Body of pancreas (tissue), 4 donors: ENCODE data around the gene TAF7. TPM values are rescaled to one million over a fixed set of nuclear protein-coding genes. Genes with fewer than 3 reads are reported as not detected.
A peak's percentile ranks its signal among the peaks of the same experiment; 100 is the strongest.
"Not testable (repeated sequence)": the region's sequence is repeated elsewhere in the genome, so short reads cannot be mapped to it uniquely, and the experiment has no call there.

Experiments
- ATAC-seq: fragments of 150-250 bp; one replicate; pipeline ENCODE4 v1.9.1; 2016
- DNase-seq, 4 donors: peaks; one replicate each; pipeline ENCODE4 v3.0.0-alpha.2; 2019
- H3K27ac ChIP-seq, 4 donors: fragments of 200-600 bp; sonication (generic); 1 replicate in 3 of 4; 2 replicates in 1 of 4; pipeline versions ENCODE4 v1.5.1 to v1.6.1; 2016 to 2019; ENCODE audit warnings: mild to moderate bottlenecking in 1 of 4, mixed read lengths in 1 of 4, moderate library complexity in 1 of 4
- H3K27me3 ChIP-seq, 2 donors: fragments of 200-600 bp; sonication (generic); one replicate each; pipeline ENCODE4 v1.6.0; 2016; ENCODE audit warnings: mild to moderate bottlenecking in 1 of 2
- H3K36me3 ChIP-seq, 2 donors: fragments of 200-600 bp; sonication (generic); replicated peaks in 1 of 2; 2 replicates each; pipeline ENCODE4 v1.5.1; 2016; ENCODE audit warnings: low read depth in 2 of 2; ENCODE audit not compliant: insufficient read depth in 1 of 2
- H3K4me1 ChIP-seq: fragments of 200-600 bp; sonication (generic); one replicate; pipeline ENCODE4 v1.6.0; 2016
- H3K4me3 ChIP-seq, 2 donors: fragments of 200-600 bp; sonication (generic); 1 replicate in 1 of 2; 2 replicates in 1 of 2; pipeline ENCODE4 v1.5.1; 2016 to 2019
- H3K9me3 ChIP-seq, 3 donors: fragments of 200-600 bp; sonication (generic); 1 replicate in 2 of 3; 2 replicates in 1 of 3; pipeline ENCODE4 v1.5.1; 2016
- CTCF ChIP-seq, 7 experiments: fragments of 450-650 bp in 4 of 7; fragments of 200-600 bp in 3 of 7; sonication (generic) in 3 of 7; IDR thresholded peaks; one replicate each; pipeline ENCODE4 v1.5.1; 2016 to 2019; ENCODE audit warnings: antibody characterized with exemption in 7 of 7
- POLR2A ChIP-seq, 3 donors: fragments of 450-650 bp; IDR thresholded peaks; one replicate each; pipeline ENCODE4 v1.6.1; 2016; ENCODE audit warnings: antibody characterized with exemption in 3 of 3, mild to moderate bottlenecking in 2 of 3
- WGBS, 2 donors: methylation state at CpG; one replicate each; pipeline ENCODE4 v1.1.5; 2017; 5-methylcytosine and 5-hydroxymethylcytosine counted together
- intact Hi-C: fragments of 100-400 bp; cut with DNase I; formaldehyde crosslinking; loops from one replicate; pipeline ENCODE4 v1.15.1; 2023
- total RNA-seq, 2 donors: library from RNA; depleted of rRNA; stranded (reverse); fragments of >200 nt; gene quantifications; one replicate each; pipeline ENCODE4 v1.1.0, GENCODE V29; 2016

Gene TAF7
- total RNA-seq, 2 donors from 2014 or later = 28.7 to 32.2 TPM

GRCh38 chr5:141354900-141355469, 34.4 kb upstream of the TAF7 start, which contains the start of gene PCDHGA4:
Gene PCDHGA4, plus strand, starts transcription at chr5:141355021. Its CDS starts 87 bp downstream, at chr5:141355108.
- DNase-seq (no peak), ATAC-seq (no peak)
- intact Hi-C loops = no loop called here
- peak in 6 of 7 experiments; percentile 10 to 38 (median 31) for TF ChIP-seq CTCF (IDR thresholded peaks at IDR 0.05)
- TF ChIP-seq POLR2A (IDR thresholded peaks at IDR 0.05) = no peak
- WGBS, 2 donors = 12 to 17% methylated on average over 23 to 29 of the region's 29 CpGs
- Histone ChIP-seq H3K4me3 (no peak within 1 kb of the TSS), H3K36me3 (no peaks in the 10 kb centered on the region), H3K9me3 (peaks cover 0 to 72% (median 2%) of the 10 kb centered on the region in 3 donors), H3K27me3 (no peaks in the 10 kb centered on the region), H3K4me1 (no peaks in the 10 kb centered on the region), H3K27ac (no peak within 1 kb of the TSS)

DNA sequence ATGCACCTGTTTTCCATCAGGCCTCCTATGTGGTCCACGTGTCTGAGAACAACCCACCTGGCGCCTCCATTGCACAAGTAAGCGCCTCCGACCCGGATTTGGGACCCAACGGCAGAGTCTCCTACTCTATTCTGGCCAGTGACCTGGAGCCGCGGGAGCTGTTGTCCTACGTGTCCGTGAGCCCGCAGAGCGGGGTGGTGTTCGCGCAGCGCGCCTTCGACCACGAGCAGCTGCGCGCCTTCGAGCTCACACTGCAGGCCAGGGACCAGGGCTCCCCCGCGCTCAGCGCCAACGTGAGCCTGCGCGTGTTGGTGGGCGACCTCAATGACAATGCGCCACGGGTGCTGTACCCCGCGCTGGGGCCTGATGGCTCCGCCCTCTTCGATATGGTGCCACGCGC, 31.0 kb upstream of the TAF7 start:
- 22 to 34% methylated on average over 14 to 24 of the region's 36 CpGs for WGBS, 2 donors
- Histone ChIP-seq H3K27me3 (no peaks in the 10 kb centered on the region), H3K4me1 (no peaks in the 10 kb centered on the region), H3K36me3 (no peaks in the 10 kb centered on the region), H3K27ac (no peak overlapping the region), H3K4me3 (no peak overlapping the region), H3K9me3 (peaks cover 0 to 58% (median 2%) of the 10 kb centered on the region in 3 donors)
- intact Hi-C loops = no loop called here
- ATAC-seq (no peak), DNase-seq (no peak)
- no peak for TF ChIP-seq CTCF (IDR thresholded peaks at IDR 0.05)
- no peak for TF ChIP-seq POLR2A (IDR thresholded peaks at IDR 0.05)

DNA sequence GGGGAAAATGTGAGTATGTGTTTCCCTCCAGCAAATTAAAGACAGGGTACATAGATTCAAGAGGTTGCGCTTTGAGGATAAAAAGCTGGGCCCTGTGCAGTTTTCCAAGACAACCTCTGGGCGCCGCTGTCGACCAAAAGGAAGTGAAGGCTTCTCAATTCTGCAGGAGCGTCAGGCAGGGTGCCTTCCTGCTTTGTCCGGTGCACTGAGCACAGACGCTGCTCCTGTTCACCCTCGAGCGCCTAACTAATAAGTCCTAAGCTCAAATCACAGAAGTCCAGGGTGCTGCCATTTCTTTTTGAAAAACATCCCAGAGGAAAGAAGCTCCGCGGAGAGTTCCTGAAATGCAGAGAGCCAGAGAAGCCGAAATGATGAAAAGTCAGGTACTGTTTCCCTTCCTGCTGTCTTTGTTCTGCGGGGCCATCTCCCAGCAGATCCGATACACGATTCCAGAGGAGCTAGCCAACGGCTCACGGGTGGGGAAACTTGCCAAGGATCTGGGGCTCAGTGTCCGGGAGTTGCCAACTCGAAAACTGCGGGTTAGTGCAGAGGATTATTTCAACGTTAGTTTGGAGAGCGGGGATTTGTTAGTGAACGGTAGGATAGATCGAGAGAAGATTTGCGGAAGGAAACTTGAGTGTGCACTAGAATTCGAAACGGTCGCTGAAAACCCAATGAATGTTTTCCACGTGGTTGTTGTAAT, 29.5 kb upstream of the TAF7 start, which contains the start of gene PCDHGB1:
Gene PCDHGB1 (plus strand): TSS at position 183 of the 703 bp plus-strand sequence. CDS start 162 bp downstream, at position 345.
- Histone ChIP-seq H3K4me3 (no peak within 1 kb of the TSS), H3K27ac (no peak within 1 kb of the TSS), H3K36me3 (no peaks in the 10 kb centered on the region), H3K9me3 (peaks cover 0 to 47% (median 2%) of the 10 kb centered on the region in 3 donors), H3K27me3 (no peaks in the 10 kb centered on the region), H3K4me1 (no peaks in the 10 kb centered on the region)
- TF ChIP-seq POLR2A (IDR thresholded peaks at IDR 0.05) (no peak), CTCF (IDR thresholded peaks at IDR 0.05) (peak in 6 of 7 experiments; percentile 13 to 41 (median 38))
- DNase-seq (peak; percentile 31 to 54 (median 46)), ATAC-seq (peak; percentile 45)
- WGBS, 2 donors = 13 to 30% methylated on average over 29 of the region's 29 CpGs
- intact Hi-C loops = no loop called here

DNA sequence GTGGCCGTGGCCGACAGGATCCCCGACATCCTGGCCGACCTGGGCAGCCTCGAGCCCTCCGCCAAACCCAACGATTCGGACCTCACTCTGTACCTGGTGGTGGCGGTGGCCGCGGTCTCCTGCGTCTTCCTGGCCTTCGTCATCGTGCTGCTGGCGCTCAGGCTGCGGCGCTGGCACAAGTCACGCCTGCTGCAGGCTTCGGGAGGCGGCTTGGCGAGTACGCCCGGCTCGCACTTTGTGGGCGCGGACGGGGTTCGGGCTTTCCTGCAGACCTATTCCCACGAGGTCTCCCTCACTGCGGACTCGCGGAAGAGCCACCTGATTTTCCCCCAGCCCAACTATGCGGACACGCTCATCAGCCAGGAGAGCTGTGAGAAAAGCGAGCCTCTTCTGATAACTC, 25.4 kb upstream of the TAF7 start:
- intact Hi-C loops, H3K4me1 ChIP-seq, DNase-seq, H3K27ac ChIP-seq, ATAC-seq, H3K4me3 ChIP-seq, H3K27me3 ChIP-seq, H3K36me3 ChIP-seq: not testable (repeated sequence)
- peaks cover 0 to 30% (median 4%) of the 10 kb centered on the region in 3 donors for H3K9me3 ChIP-seq
- 24 to 39% methylated on average over 8 to 24 of the region's 35 CpGs for WGBS, 2 donors

- no peaks in the 10 kb centered on the region for H3K27me3 ChIP-seq
- ATAC-seq (no peak), DNase-seq (no peak)
- H3K4me3 ChIP-seq = no peak overlapping the region
- WGBS, 2 donors = 24 to 48% methylated on average over 16 to 20 of the region's 20 CpGs
- no peaks in the 10 kb centered on the region for H3K36me3 ChIP-seq
- H3K9me3 ChIP-seq = peaks cover 0 to 30% (median 4%) of the 10 kb centered on the region in 3 donors
- H3K27ac ChIP-seq = no peak overlapping the region
- intact Hi-C loops = no loop called here
- H3K4me1 ChIP-seq = no peaks in the 10 kb centered on the region
- TF ChIP-seq CTCF (IDR thresholded peaks at IDR 0.05) (no peak), POLR2A (IDR thresholded peaks at IDR 0.05) (no peak)
These were observed 24.7 kb upstream of the TAF7 start for GRCh38 chr5:141345327-141345726.
